Thyroid gland (tissue), 4 donors: ENCODE data around the gene MYG1. TPM values are rescaled to one million over a fixed set of nuclear protein-coding genes. Genes with fewer than 3 reads are reported as not detected.
A peak's percentile ranks its signal among the peaks of the same experiment; 100 is the strongest.

Experiments used
- DNase-seq, 2 donors: peaks; one replicate each; pipeline ENCODE4 v3.0.0-alpha.2; 2019
- H3K27ac ChIP-seq, 3 donors: fragments of 200-600 bp; sonication (generic); 1 replicate in 2 of 3; 2 replicates in 1 of 3; pipeline ENCODE4 v1.5.1; 2016 to 2019; ENCODE audit warnings: mild to moderate bottlenecking in 1 of 3, moderate library complexity in 1 of 3
- H3K27me3 ChIP-seq: fragments of 200-600 bp; sonication (generic); one replicate; pipeline ENCODE4 v1.5.1; 2019
- H3K36me3 ChIP-seq, 2 donors: fragments of 200-600 bp; sonication (generic); one replicate each; pipeline ENCODE4 v1.5.1; 2016 to 2019
- H3K4me1 ChIP-seq, 2 donors: fragments of 200-600 bp; sonication (generic); one replicate each; pipeline ENCODE4 v1.5.1; 2017 to 2019
- H3K4me3 ChIP-seq, 3 donors: fragments of 200-600 bp; sonication (generic); replicated peaks in 1 of 3; 1 replicate in 2 of 3; 2 replicates in 1 of 3; pipeline ENCODE4 v1.5.1; 2016; ENCODE audit warnings: mild to moderate bottlenecking in 1 of 3
- H3K9me3 ChIP-seq: fragments of 200-600 bp; sonication (generic); one replicate; pipeline ENCODE4 v1.5.1; 2017
- POLR2A ChIP-seq, 2 donors: fragments of 450-650 bp; IDR thresholded peaks; one replicate each; pipeline ENCODE4 v1.6.1; 2017; ENCODE audit warnings: antibody characterized with exemption in 2 of 2, mild to moderate bottlenecking in 2 of 2, moderate library complexity in 1 of 2
- WGBS, 2 donors: methylation state at CpG; one replicate each; pipeline ENCODE4 v1.1.5; 2017; 5-methylcytosine and 5-hydroxymethylcytosine counted together
- intact Hi-C: fragments of 100-400 bp; cut with DNase I; formaldehyde crosslinking; loops from one replicate; pipeline ENCODE4 v1.15.1; 2023
- total RNA-seq, 4 donors: library from RNA; depleted of rRNA; stranded (reverse); fragments of >200 nt; gene quantifications; one replicate each; pipeline ENCODE4 v1.2.3, GENCODE V29; 2016
- TF ChIP-seq, protein P1 (sequence below), 6 experiments: fragments of 200-600 bp in 3 of 6; fragments of 450-650 bp in 3 of 6; sonication (generic) in 3 of 6; IDR thresholded peaks; one replicate each; pipeline ENCODE4 v1.5.1; 2016 to 2019; ENCODE audit warnings: antibody characterized with exemption in 6 of 6, mild to moderate bottlenecking in 2 of 6, inconsistent platforms in 1 of 6, moderate library complexity in 1 of 6

Gene MYG1, protein sequence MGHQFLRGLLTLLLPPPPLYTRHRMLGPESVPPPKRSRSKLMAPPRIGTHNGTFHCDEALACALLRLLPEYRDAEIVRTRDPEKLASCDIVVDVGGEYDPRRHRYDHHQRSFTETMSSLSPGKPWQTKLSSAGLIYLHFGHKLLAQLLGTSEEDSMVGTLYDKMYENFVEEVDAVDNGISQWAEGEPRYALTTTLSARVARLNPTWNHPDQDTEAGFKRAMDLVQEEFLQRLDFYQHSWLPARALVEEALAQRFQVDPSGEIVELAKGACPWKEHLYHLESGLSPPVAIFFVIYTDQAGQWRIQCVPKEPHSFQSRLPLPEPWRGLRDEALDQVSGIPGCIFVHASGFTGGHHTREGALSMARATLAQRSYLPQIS
- 10 to 100 TPM; 36.7 to 63.8 (median 51.6) TPM for total RNA-seq

- Histone ChIP-seq H3K4me1 (peaks cover 40 to 50% of the 10 kb centered on the region in 2 donors), H3K36me3 (peaks cover 10 to 23% of the 10 kb centered on the region in 2 donors), H3K9me3 (no peaks in the 10 kb centered on the region), H3K27ac (peak within 1 kb of the TSS; percentile 11 to 76 (median 68)), H3K4me3 (peak within 1 kb of the TSS; percentile 37 to 67 (median 67)), H3K27me3 (no peaks in the 10 kb centered on the region)
- peak; percentile 81 to 83 for DNase-seq
- TF ChIP-seq, protein P1, sequence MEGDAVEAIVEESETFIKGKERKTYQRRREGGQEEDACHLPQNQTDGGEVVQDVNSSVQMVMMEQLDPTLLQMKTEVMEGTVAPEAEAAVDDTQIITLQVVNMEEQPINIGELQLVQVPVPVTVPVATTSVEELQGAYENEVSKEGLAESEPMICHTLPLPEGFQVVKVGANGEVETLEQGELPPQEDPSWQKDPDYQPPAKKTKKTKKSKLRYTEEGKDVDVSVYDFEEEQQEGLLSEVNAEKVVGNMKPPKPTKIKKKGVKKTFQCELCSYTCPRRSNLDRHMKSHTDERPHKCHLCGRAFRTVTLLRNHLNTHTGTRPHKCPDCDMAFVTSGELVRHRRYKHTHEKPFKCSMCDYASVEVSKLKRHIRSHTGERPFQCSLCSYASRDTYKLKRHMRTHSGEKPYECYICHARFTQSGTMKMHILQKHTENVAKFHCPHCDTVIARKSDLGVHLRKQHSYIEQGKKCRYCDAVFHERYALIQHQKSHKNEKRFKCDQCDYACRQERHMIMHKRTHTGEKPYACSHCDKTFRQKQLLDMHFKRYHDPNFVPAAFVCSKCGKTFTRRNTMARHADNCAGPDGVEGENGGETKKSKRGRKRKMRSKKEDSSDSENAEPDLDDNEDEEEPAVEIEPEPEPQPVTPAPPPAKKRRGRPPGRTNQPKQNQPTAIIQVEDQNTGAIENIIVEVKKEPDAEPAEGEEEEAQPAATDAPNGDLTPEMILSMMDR (IDR thresholded peaks at IDR 0.05) = peak in 1 of 6 experiments; percentile 25
- peak in 1 of 2 donors; percentile 61 for TF ChIP-seq POLR2A (IDR thresholded peaks at IDR 0.05)
- intact Hi-C loops = no loop called here
- WGBS, 2 donors = 2 to 3% methylated on average over 33 to 43 of the region's 51 CpGs
Observed at GRCh38 chr12:53299454-53300180, at the start of gene MYG1. Gene MYG1 (plus strand): TSS chr12:53299695. CDS start chr12:53299738, 43 bp downstream.

GRCh38 chr12:53251477-53252348 is 47.8 kb upstream of the MYG1 start:
- Histone ChIP-seq H3K4me1 (peaks cover 17 to 18% of the 10 kb centered on the region in 2 donors), H3K27ac (peak overlapping the region; percentile 81 to 91 (median 86)), H3K36me3 (peaks cover 0 to 4% of the 10 kb centered on the region in 2 donors), H3K9me3 (no peaks in the 10 kb centered on the region), H3K27me3 (no peaks in the 10 kb centered on the region), H3K4me3 (peak overlapping the region; percentile 74 to 91 (median 82))
- 1 to 2% methylated on average over 22 to 30 of the region's 51 CpGs for WGBS, 2 donors
- intact Hi-C loops = loop anchor here (5.0 kb wide), 1 partner anchor 39 kb away; no protein-coding TSS in a partner anchor
- TF ChIP-seq, protein P1 (IDR thresholded peaks at IDR 0.05) = peak in 4 of 6 experiments; percentile 24 to 53 (median 44)
- TF ChIP-seq POLR2A (IDR thresholded peaks at IDR 0.05) = peak in 1 of 2 donors; percentile 53
- DNase-seq = peak; percentile 75 to 79

GRCh38 chr12:53252349-53252916 is 47.1 kb upstream of the MYG1 start:
- intact Hi-C loops = loop anchor here (5.0 kb wide), 1 partner anchor 40 kb away; no protein-coding TSS in a partner anchor
- DNase-seq = peak; percentile 16 to 55
- 7 to 8% methylated on average over 19 of the region's 19 CpGs for WGBS, 2 donors
- Histone ChIP-seq H3K9me3 (no peaks in the 10 kb centered on the region), H3K4me1 (peaks cover 17 to 18% of the 10 kb centered on the region in 2 donors), H3K27ac (peak overlapping the region; percentile 81 to 91 (median 86)), H3K27me3 (no peaks in the 10 kb centered on the region), H3K36me3 (peaks cover 0 to 4% of the 10 kb centered on the region in 2 donors), H3K4me3 (peak overlapping the region; percentile 74 to 91 (median 82))
- no peak for TF ChIP-seq POLR2A (IDR thresholded peaks at IDR 0.05)
- TF ChIP-seq, protein P1 (IDR thresholded peaks at IDR 0.05) = no peak

DNA sequence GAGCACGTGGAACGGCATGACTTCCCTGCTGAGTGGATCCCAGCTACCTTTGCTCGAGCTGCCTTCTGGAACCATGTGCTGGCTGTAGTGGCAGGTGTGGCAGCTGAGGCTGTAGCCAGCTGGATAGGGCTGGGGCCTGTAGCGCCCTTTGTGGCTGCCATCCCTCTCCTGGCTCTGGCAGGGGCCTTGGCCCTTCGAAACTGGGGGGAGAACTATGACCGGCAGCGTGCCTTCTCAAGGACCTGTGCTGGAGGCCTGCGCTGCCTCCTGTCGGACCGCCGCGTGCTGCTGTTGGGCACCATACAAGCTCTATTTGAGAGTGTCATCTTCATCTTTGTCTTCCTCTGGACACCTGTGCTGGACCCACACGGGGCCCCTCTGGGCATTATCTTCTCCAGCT is 46.2 kb upstream of the MYG1 start:
- H3K9me3 ChIP-seq = no peaks in the 10 kb centered on the region
- no peaks in the 10 kb centered on the region for H3K27me3 ChIP-seq
- peak overlapping the region in 2 of 3 donors; percentile 81 to 91 for H3K27ac ChIP-seq
- DNase-seq = no peak
- no peak overlapping the region for H3K4me3 ChIP-seq
- intact Hi-C loops = loop anchor here (5.0 kb wide), 1 partner anchor 41 kb away; no protein-coding TSS in a partner anchor
- TF ChIP-seq, protein P1 (IDR thresholded peaks at IDR 0.05) = no peak
- TF ChIP-seq POLR2A (IDR thresholded peaks at IDR 0.05) = no peak
- H3K4me1 ChIP-seq = peaks cover 17 to 18% of the 10 kb centered on the region in 2 donors
- H3K36me3 ChIP-seq = peaks cover 0 to 4% of the 10 kb centered on the region in 2 donors
- WGBS, 2 donors = 89 to 90% methylated on average over 9 to 11 of the region's 13 CpGs
